Embryonic facial prominence (tissue), 1 donor: ENCODE measurements around the gene NEGR1.
"Not testable (repeated sequence)": the region's sequence is repeated elsewhere in the genome, so short reads cannot be mapped to it uniquely, and the experiment has no call there.

Source experiments
- DNase-seq: peaks from one replicate; pipeline ENCODE4 v3.0.0-alpha.2; 2016; ENCODE audit errors: extremely low spot score

Gene NEGR1

GRCh38 chr1:71948561-71948960 lies 333.8 kb downstream of the NEGR1 start:
- no peak for DNase-seq

- no peak for DNase-seq
Observed at GRCh38 chr1:71944006-71944405, 338.3 kb downstream of the NEGR1 start.

- no peak for DNase-seq
Observed at GRCh38 chr1:71940261-71940660, 342.1 kb downstream of the NEGR1 start.

GRCh38 chr1:71930511-71930910 lies 351.8 kb downstream of the NEGR1 start:
- no peak for DNase-seq

- no peak for DNase-seq
Observed at GRCh38 chr1:71921935-71922559, 360.3 kb downstream of the NEGR1 start.

- DNase-seq, result no peak
Observed at GRCh38 chr1:71921204-71921603, 361.1 kb downstream of the NEGR1 start.

- no peak for DNase-seq
Observed at GRCh38 chr1:71920556-71920955, 361.8 kb downstream of the NEGR1 start.

GRCh38 chr1:71919811-71920509 lies 362.4 kb downstream of the NEGR1 start:
- DNase-seq, result no peak

- DNase-seq, result no peak
Observed at GRCh38 chr1:71918630-71919029, 363.7 kb downstream of the NEGR1 start.

GRCh38 chr1:71916894-71917293 lies 365.4 kb downstream of the NEGR1 start:
- DNase-seq, result no peak

- DNase-seq, result no peak
Observed at GRCh38 chr1:71914626-71915025, 367.7 kb downstream of the NEGR1 start.

GRCh38 chr1:71908871-71909390 lies 373.4 kb downstream of the NEGR1 start:
- DNase-seq, result no peak

GRCh38 chr1:71908303-71908702 lies 374.0 kb downstream of the NEGR1 start:
- no peak for DNase-seq

GRCh38 chr1:71899881-71900280 lies 382.5 kb downstream of the NEGR1 start:
- DNase-seq, result no peak

GRCh38 chr1:71888166-71888565 lies 394.2 kb downstream of the NEGR1 start:
- DNase-seq, result not testable (repeated sequence)

- DNase-seq, result no peak
Observed at GRCh38 chr1:71885171-71885570, 397.2 kb downstream of the NEGR1 start.

GRCh38 chr1:71882637-71883036 lies 399.7 kb downstream of the NEGR1 start:
- no peak for DNase-seq

GRCh38 chr1:71882226-71882625 lies 400.1 kb downstream of the NEGR1 start:
- DNase-seq, result no peak

- DNase-seq, result no peak
Observed at GRCh38 chr1:71881611-71882010, 400.7 kb downstream of the NEGR1 start.

- DNase-seq, result no peak
Observed at GRCh38 chr1:71869326-71869725, 413.0 kb downstream of the NEGR1 start.

- DNase-seq, result no peak
Observed at GRCh38 chr1:71862756-71863155, 419.6 kb downstream of the NEGR1 start.

- no peak for DNase-seq
Observed at GRCh38 chr1:71861022-71861421, 421.3 kb downstream of the NEGR1 start.

- no peak for DNase-seq
Observed at GRCh38 chr1:71859806-71860205, 422.5 kb downstream of the NEGR1 start.
